HG03097 (cell line): ENCODE results near the gene C19orf81.

Experiments
- ATAC-seq: cut with Tn5 transposase; IDR thresholded peaks from one replicate; pipeline ENCODE4 v1.9.1; 2021; ENCODE audit not compliant: unreplicated experiment, low FRiP score

C19orf81 gene

DNA sequence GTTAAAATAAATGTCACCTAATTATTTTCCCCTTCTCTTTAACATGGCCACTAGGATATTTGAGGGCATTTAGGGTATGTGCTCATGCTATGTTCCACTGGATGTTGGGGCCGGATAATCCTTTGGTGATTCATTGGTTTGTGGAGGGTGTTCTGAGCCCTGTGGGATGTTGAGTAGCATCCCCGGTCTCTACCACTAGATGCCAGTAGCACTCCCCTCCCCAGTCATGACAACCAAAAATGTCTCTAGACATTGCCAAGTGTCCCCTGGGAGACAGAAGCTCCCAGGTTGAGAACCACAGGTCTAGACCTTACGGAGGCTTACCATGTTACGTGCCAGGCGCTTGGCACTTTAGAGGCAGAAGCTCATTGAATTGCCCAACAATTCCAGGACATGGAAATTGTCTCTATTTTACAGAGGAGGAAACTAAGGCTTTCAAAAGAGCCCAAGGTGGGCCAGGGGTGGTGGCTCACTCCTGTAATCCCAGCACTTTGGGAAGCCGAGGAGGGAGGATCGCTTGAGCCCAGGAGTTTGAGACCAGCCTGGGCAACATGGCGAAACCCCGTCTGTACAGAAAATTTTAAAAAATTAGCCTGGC, 56.3 kb downstream of the C19orf81 start:
- ATAC-seq, result no peak

DNA sequence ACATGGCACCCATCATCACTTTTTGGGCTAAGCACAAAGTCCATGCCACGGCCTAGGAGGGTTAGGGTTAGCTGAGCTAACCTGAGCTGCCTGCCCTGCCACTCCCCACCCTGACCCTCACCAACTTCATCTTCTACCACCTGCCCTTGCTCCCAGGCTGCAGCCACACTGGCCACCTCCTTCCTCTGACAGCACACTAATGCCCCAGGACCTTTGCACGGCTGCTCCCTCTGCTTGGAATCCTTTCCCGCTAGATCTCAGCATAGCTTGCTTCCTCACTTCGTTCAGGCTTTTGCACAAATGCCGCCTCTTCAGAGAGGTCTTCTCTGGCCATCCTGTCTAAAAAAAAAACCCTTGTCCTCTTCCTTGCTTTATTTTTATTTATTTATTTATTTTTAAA, 57.1 kb downstream of the C19orf81 start:
- no peak for ATAC-seq

DNA sequence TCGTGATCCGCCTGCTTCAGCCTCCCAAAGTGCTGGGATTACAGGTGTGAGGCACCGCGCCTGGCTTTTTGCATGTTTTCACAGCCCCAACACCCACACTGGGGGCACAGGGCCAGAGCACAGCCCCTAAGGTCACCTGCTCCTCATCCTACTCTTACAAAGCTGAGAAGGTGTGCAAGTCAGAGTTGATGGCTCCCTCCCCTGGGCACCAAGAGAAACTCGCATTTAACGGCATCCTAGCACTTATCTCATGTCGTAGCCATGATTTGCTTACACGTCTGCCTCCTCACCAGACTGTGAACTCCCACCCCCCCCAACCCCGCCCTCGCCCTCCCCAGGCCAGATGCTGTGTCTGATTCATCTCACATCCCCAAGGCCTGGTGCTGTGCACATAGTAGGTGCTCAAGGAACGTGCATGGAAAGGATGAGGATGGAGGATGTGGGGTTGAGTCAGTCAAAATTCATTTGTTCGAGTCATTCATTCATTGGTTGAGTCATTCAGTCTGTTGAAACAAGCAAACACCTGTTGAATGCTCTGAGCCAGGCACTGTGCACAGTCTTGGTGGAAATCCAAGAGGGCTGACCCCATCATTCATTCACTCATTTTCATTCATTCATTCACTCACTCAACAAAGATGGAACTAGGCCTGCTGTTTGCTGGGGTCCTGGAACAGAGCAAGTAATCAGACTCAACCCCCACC, 59.1 kb downstream of the C19orf81 start:
- ATAC-seq, result no peak
